ENCODE data around the gene CLHC1.

Gene CLHC1

DNA sequence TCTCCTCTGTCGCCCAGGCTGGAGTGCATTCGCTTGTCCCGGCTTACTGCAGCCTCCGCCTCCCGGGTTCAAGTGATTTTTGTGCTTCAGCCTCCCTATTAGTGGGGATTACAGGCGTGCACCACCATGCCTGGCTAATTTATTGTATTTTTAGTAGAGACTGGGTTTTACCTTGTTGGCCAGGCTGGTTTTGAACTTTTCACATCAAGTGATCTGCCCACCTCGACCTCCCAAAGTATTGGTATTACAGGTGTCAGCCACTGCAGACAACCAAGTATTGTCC lies 1.5 kb upstream of the CLHC1 start:
- peak overlapping the region; percentile 77 to 94 for H3K4me3 ChIP-seq (ENCODE audit: low read depth in 1 of 2, low read length in 1 of 2)
- TF ChIP-seq, protein P1, sequence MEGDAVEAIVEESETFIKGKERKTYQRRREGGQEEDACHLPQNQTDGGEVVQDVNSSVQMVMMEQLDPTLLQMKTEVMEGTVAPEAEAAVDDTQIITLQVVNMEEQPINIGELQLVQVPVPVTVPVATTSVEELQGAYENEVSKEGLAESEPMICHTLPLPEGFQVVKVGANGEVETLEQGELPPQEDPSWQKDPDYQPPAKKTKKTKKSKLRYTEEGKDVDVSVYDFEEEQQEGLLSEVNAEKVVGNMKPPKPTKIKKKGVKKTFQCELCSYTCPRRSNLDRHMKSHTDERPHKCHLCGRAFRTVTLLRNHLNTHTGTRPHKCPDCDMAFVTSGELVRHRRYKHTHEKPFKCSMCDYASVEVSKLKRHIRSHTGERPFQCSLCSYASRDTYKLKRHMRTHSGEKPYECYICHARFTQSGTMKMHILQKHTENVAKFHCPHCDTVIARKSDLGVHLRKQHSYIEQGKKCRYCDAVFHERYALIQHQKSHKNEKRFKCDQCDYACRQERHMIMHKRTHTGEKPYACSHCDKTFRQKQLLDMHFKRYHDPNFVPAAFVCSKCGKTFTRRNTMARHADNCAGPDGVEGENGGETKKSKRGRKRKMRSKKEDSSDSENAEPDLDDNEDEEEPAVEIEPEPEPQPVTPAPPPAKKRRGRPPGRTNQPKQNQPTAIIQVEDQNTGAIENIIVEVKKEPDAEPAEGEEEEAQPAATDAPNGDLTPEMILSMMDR (IDR thresholded peaks at IDR 0.05), result no peak
- peaks cover 33% of the 10 kb centered on the region for H3K36me3 ChIP-seq
- peak overlapping the region; percentile 94 for H3K27ac ChIP-seq
- H3K9me3 ChIP-seq, result no peaks in the 10 kb centered on the region
- peaks cover 18% of the 10 kb centered on the region in 2 experiments for H3K4me1 ChIP-seq (ENCODE audit: control insufficient read depth in 1 of 2, insufficient read depth in 1 of 2, low read depth in 1 of 2, low read length in 1 of 2)
- no peaks in the 10 kb centered on the region for H3K27me3 ChIP-seq

DNA sequence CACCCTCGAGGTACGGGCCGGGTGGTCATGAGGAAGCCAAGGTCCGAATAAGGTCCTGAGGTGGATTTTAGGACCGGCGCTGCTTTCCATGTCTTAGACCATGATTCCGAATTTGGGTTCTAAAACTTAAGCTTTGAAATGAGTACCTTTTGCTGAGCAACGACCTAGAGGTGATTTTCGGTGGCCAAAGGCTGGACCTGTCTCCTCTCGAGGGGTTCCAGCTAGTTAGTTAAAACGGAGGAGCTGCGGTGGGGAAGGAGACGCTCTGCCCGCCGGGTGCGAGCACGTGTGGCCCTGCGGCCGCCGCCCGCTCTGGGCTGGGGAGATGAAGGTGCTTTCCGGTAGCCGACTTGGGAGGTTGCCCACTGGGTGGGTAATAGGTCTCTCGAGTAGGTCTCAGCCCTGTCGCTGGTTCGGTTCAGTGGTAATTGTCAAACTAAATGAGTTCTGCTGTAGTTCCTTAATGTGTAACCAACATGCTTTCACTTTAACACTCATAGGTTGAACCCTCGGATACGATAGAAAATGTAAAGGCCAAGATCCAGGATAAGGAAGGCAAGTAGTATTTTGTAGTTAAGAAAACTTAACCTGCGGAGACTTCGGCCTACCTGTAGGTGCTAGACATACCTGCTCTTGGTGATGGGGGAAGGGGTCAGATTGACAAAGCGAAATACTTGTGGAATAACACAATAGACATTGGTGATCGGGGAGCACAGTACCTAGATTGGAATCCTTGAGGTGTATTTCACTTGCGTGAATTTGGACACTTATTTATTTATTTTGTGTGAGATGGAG lies 967 bp upstream of the CLHC1 start:
- Histone ChIP-seq H3K36me3 (peaks cover 33% of the 10 kb centered on the region), H3K4me1 (ENCODE audit: control insufficient read depth in 1 of 2, insufficient read depth in 1 of 2, low read depth in 1 of 2, low read length in 1 of 2) (peaks cover 21 to 22% of the 10 kb centered on the region in 2 experiments), H3K27me3 (no peaks in the 10 kb centered on the region), H3K27ac (peak overlapping the region; percentile 94), H3K9me3 (no peaks in the 10 kb centered on the region), H3K4me3 (ENCODE audit: low read depth in 1 of 2, low read length in 1 of 2) (peak overlapping the region; percentile 77 to 94)
- TF ChIP-seq, protein P1 (IDR thresholded peaks at IDR 0.05), result no peak

DNA sequence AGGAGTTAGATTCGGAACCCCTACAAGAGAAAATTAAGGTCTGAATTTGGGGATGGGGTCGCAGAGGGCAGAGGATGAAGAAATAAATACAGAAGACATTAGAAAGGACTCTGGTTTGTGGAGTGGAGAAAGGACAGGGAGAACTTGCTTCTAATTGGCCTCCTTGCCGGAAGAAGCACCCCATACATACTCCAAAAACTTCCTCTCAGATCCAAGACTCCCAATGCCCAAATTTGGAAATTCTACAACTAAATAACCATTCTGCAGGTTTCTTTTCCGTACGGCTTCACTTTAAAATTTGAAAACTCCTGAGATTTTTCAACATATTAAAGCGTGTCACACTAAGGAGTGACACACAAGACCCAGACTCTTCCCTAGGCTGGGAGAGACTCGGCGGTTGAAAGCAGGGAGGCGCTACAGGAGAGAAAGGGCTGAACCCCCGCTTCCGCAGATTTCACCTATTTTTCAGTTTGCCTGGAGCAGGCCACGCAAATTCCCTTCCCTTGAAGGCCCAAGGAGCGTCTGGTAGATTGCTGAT lies 478 bp downstream of the CLHC1 start:
- Histone ChIP-seq H3K4me3 (ENCODE audit: low read depth in 1 of 2, low read length in 1 of 2) (peak overlapping the region; percentile 77 to 94), H3K27me3 (no peaks in the 10 kb centered on the region), H3K9me3 (no peaks in the 10 kb centered on the region), H3K36me3 (peaks cover 25% of the 10 kb centered on the region), H3K4me1 (ENCODE audit: control insufficient read depth in 1 of 2, insufficient read depth in 1 of 2, low read depth in 1 of 2, low read length in 1 of 2) (peaks cover 27 to 32% of the 10 kb centered on the region in 2 experiments), H3K27ac (peak overlapping the region; percentile 94)
- TF ChIP-seq, protein P1 (IDR thresholded peaks at IDR 0.05), result no peak

DNA sequence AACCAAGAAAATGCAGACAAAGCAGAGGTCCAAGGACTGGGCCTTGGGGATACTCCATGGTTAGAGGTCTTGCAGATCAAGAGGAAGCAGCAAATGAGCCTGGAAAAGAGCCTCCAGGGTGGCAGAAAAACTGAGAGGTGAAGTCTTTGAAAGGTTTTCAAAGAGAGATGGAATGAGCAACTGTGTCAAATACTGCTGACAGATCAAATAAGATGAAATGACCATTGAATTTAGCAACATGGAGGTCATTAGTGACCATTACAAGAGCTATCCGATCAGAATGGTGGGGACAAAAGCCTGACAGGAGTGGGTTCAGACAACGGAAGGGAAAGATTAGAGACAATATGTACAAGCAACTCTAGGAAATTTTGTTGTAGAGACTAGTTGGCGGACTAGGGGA lies 1.5 kb downstream of the CLHC1 start:
- TF ChIP-seq, protein P1 (IDR thresholded peaks at IDR 0.05), result no peak
- no peak overlapping the region for H3K4me3 ChIP-seq (ENCODE audit: low read depth in 1 of 2, low read length in 1 of 2)
- no peak overlapping the region for H3K27ac ChIP-seq
- peaks cover 15% of the 10 kb centered on the region for H3K36me3 ChIP-seq
- peaks cover 27 to 32% of the 10 kb centered on the region in 2 experiments for H3K4me1 ChIP-seq (ENCODE audit: control insufficient read depth in 1 of 2, insufficient read depth in 1 of 2, low read depth in 1 of 2, low read length in 1 of 2)
- H3K9me3 ChIP-seq, result no peaks in the 10 kb centered on the region
- H3K27me3 ChIP-seq, result no peaks in the 10 kb centered on the region

DNA sequence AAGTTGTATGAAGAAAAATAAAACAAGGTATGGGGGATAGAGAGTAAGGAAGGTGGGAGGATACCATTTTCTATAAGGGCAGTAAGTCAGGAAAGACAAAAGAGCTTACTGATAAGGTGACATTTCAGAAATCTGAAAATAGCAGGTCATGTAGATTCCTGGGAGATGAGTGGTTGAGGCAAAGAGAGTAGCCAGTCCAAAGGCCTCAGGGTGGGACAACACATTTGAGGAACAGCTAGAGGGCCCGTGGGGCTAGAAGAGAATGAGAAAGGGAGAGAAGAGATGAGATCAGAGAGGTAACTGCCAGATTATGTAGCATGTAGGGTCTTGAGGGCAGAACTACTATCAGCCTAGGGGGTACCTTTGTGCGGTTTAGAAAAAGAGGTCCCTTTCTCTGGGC lies 2.9 kb downstream of the CLHC1 start:
- TF ChIP-seq, protein P1 (IDR thresholded peaks at IDR 0.05), result no peak
- Histone ChIP-seq H3K27ac (no peak overlapping the region), H3K4me1 (ENCODE audit: control insufficient read depth in 1 of 2, insufficient read depth in 1 of 2, low read depth in 1 of 2, low read length in 1 of 2) (peaks cover 27 to 29% of the 10 kb centered on the region in 2 experiments), H3K36me3 (peaks cover 2% of the 10 kb centered on the region), H3K9me3 (no peaks in the 10 kb centered on the region), H3K4me3 (ENCODE audit: low read depth in 1 of 2, low read length in 1 of 2) (no peak overlapping the region), H3K27me3 (no peaks in the 10 kb centered on the region)

Data from neutrophil (primary cell).